Measurements from ENCODE around the gene GOLGA5.

- no peak for TF ChIP-seq CTCF (IDR thresholded peaks at IDR 0.05; ENCODE audit: insufficient read depth, low read length)
- TF ChIP-seq, protein P1, sequence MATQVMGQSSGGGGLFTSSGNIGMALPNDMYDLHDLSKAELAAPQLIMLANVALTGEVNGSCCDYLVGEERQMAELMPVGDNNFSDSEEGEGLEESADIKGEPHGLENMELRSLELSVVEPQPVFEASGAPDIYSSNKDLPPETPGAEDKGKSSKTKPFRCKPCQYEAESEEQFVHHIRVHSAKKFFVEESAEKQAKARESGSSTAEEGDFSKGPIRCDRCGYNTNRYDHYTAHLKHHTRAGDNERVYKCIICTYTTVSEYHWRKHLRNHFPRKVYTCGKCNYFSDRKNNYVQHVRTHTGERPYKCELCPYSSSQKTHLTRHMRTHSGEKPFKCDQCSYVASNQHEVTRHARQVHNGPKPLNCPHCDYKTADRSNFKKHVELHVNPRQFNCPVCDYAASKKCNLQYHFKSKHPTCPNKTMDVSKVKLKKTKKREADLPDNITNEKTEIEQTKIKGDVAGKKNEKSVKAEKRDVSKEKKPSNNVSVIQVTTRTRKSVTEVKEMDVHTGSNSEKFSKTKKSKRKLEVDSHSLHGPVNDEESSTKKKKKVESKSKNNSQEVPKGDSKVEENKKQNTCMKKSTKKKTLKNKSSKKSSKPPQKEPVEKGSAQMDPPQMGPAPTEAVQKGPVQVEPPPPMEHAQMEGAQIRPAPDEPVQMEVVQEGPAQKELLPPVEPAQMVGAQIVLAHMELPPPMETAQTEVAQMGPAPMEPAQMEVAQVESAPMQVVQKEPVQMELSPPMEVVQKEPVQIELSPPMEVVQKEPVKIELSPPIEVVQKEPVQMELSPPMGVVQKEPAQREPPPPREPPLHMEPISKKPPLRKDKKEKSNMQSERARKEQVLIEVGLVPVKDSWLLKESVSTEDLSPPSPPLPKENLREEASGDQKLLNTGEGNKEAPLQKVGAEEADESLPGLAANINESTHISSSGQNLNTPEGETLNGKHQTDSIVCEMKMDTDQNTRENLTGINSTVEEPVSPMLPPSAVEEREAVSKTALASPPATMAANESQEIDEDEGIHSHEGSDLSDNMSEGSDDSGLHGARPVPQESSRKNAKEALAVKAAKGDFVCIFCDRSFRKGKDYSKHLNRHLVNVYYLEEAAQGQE (IDR thresholded peaks at IDR 0.05; ENCODE audit: insufficient replicate concordance, low read depth), result no peak
- no peak for TF ChIP-seq POLR2AphosphoS5 (IDR thresholded peaks at IDR 0.05; ENCODE audit: low read depth)
- TF ChIP-seq GABPA (IDR thresholded peaks at IDR 0.05; ENCODE audit: low read depth), result no peak
- TF ChIP-seq SPI1 (IDR thresholded peaks at IDR 0.05; ENCODE audit: borderline replicate concordance, low read depth), result no peak
These were observed 43.1 kb upstream of the GOLGA5 start for GRCh38 chr14:92750994-92751400.

Data from HL-60 (cell line).